HepG2 (cell line): ENCODE data around the gene EFS. TPM values are rescaled to one million over a fixed set of nuclear protein-coding genes. Genes with fewer than 3 reads are reported as not detected.

Experiments used
- ATAC-seq: fragments of 200-7000 bp; cut with Tn5 transposase; 3 replicates; pipeline ENCODE4 v1.9.1; 2020; ENCODE audit warnings: mild to moderate bottlenecking, moderate library complexity
- BruUV-seq: library from RNA; stranded (reverse); fragments of 400-500 nt; replicated peaks from 2 replicates; lab custom pipeline; 2021; lab: Mats Ljungman, UMichigan
- CTCF ChIA-PET: fragments of 300-600 bp; formaldehyde crosslinking; extraction: SDS; loops from one replicate; lab custom pipeline; 2021; ENCODE audit warnings: low total read pairs, inconsistent platforms, low intra/inter-chr PET ratio; lab: Yijun Ruan, JAX
- POLR2A ChIA-PET: fragments of 350-600 bp; sonication (Branson Sonifier 250); formaldehyde crosslinking; loops from one replicate; lab custom pipeline; 2020; ENCODE audit warnings: antibody characterized with exemption, inconsistent platforms; lab: Yijun Ruan, JAX
- DNase-seq: peaks from one replicate; pipeline ENCODE4 v3.0.0-alpha.2; 2015; ENCODE audit warnings: low spot score
- FAIRE-seq: peaks from 3 replicates; lab custom pipeline; 2011; peaks lifted over from hg19 to GRCh38; lab: Jason Lieb, UNC
- H2AFZ ChIP-seq: one replicate; pipeline ENCODE4 v1.6.1; 2011; ENCODE audit warnings: low read length, inconsistent platforms
- H3K27ac ChIP-seq: fragments of 300-600 bp; 3 replicates; pipeline ENCODE4 v1.8.0; 2011; ENCODE audit warnings: mixed run types, mild to moderate bottlenecking, mixed read lengths, low read length, inconsistent platforms; ENCODE audit not compliant: insufficient read depth; ENCODE audit errors: extremely low read length
- H3K27me3 ChIP-seq, 2 experiments: fragments of 200-600 bp in 1 of 2; 2 replicates in 1 of 2; 3 replicates in 1 of 2; pipeline versions ENCODE4 v1.6.0 to v1.8.0; 2011; ENCODE audit warnings: low read length in 2 of 2, mild to moderate bottlenecking in 2 of 2, moderate library complexity in 2 of 2, inconsistent platforms in 1 of 2; ENCODE audit not compliant: insufficient read depth in 2 of 2, control insufficient read depth in 1 of 2
- H3K36me3 ChIP-seq, 2 experiments: fragments of 200-600 bp in 1 of 2; replicated peaks in 1 of 2; 2 replicates in 1 of 2; 3 replicates in 1 of 2; pipeline versions ENCODE4 v1.5.1 to v1.8.0; 2011; ENCODE audit warnings: low read length in 2 of 2, inconsistent platforms in 1 of 2; ENCODE audit not compliant: insufficient read depth in 2 of 2, control insufficient read depth in 1 of 2
- H3K4me1 ChIP-seq: 2 replicates; pipeline ENCODE4 v1.5.1; 2012; ENCODE audit warnings: low read length, inconsistent platforms; ENCODE audit not compliant: insufficient read depth
- H3K4me2 ChIP-seq: 2 replicates; pipeline ENCODE4 v1.6.0; 2011; ENCODE audit warnings: low read depth, low read length, inconsistent platforms
- H3K4me3 ChIP-seq, 3 experiments: fragments of 200-600 bp in 1 of 3; sonication (generic), shearing (Covaris generic) in 1 of 3; replicated peaks in 1 of 3; 2 replicates each; pipeline ENCODE4 v1.5.1; 2011 to 2016; ENCODE audit warnings: low read length in 3 of 3, inconsistent platforms in 2 of 3, low read depth in 2 of 3, mild to moderate bottlenecking in 2 of 3, control low read depth in 1 of 3, mixed read lengths in 1 of 3; ENCODE audit not compliant: insufficient read depth in 1 of 3
- H3K79me2 ChIP-seq: one replicate; pipeline ENCODE4 v1.6.1; 2011; ENCODE audit warnings: low read length, inconsistent platforms; ENCODE audit not compliant: insufficient read depth
- H3K9ac ChIP-seq: 2 replicates; pipeline ENCODE4 v1.6.0; 2011; ENCODE audit warnings: mild to moderate bottlenecking, low read depth, low read length, inconsistent platforms; ENCODE audit not compliant: insufficient read depth
- H3K9me3 ChIP-seq: 2 replicates; pipeline ENCODE4 v1.5.1; 2012; ENCODE audit warnings: mild to moderate bottlenecking, low read length
- H4K20me1 ChIP-seq: 2 replicates; pipeline ENCODE4 v1.6.0; 2011; ENCODE audit warnings: inconsistent platforms, mild to moderate bottlenecking, low read length, moderate library complexity; ENCODE audit not compliant: insufficient read depth
- ELK4 ChIP-seq: sonication (generic); formaldehyde crosslinking; IDR thresholded peaks from 2 replicates; pipeline ENCODE4 v1.9.0; 2021; ENCODE audit warnings: missing genetic modification reagents, borderline replicate concordance
- KAT2B ChIP-seq: fragments of 150-350 bp; IDR thresholded peaks from 2 replicates; pipeline ENCODE4 v1.6.1; 2014; ENCODE audit warnings: low read depth, low read length, borderline replicate concordance
- NFIC ChIP-seq: IDR thresholded peaks from 2 replicates; pipeline ENCODE4 v1.6.1; 2012; ENCODE audit warnings: mild to moderate bottlenecking, low read length, inconsistent platforms
- PCBP2 ChIP-seq: fragments of 200-400 bp; formaldehyde crosslinking; optimal IDR thresholded peaks from 2 replicates; pipeline ENCODE3; 2018; ENCODE audit warnings: low read length, low read depth; ENCODE audit not compliant: poor library complexity, severe bottlenecking
- ZBTB2 ChIP-seq: sonication (generic); formaldehyde crosslinking; IDR thresholded peaks from 2 replicates; pipeline ENCODE4 v1.8.0; 2022; ENCODE audit warnings: low read depth, missing genetic modification reagents
- ZBTB3 ChIP-seq: sonication (generic); formaldehyde crosslinking; IDR thresholded peaks from 2 replicates; pipeline ENCODE4 v1.4.0; 2020; ENCODE audit warnings: low read depth, mild to moderate bottlenecking, moderate library complexity, missing genetic modification reagents, borderline replicate concordance
- ZBTB40 ChIP-seq, 2 experiments: fragments of 450-650 bp in 1 of 2; sonication (generic) in 1 of 2; formaldehyde crosslinking in 1 of 2; IDR thresholded peaks; 2 replicates each; pipeline versions ENCODE4 v1.6.1 to v1.8.0; 2016 to 2022; ENCODE audit warnings: antibody characterized with exemption in 1 of 2, mild to moderate bottlenecking in 1 of 2, missing genetic modification reagents in 1 of 2
- ZFP1 ChIP-seq: IDR thresholded peaks from 2 replicates; pipeline ENCODE4 v1.6.1; 2016
- ZNF335 ChIP-seq: sonication (generic); formaldehyde crosslinking; IDR thresholded peaks from 2 replicates; pipeline ENCODE4 v1.4.0; 2020; ENCODE audit warnings: missing genetic modification reagents
- ZNF782 ChIP-seq: sonication (generic); formaldehyde crosslinking; IDR thresholded peaks from 2 replicates; pipeline ENCODE4 v1.4.0; 2020; ENCODE audit warnings: missing genetic modification reagents, mild to moderate bottlenecking, borderline replicate concordance
- WGBS: methylation state at CpG from one replicate; pipeline ENCODE4 v1.1.6; 2017; ENCODE audit warnings: low lambda C conversion rate; 5-methylcytosine and 5-hydroxymethylcytosine counted together
- in situ Hi-C: cut with HindIII; loops from 2 replicates; pipeline ENCODE4 v1.10.0; 2017; ENCODE audit warnings: low pct_unique_long_range_greater_than_20kb; ENCODE audit not compliant: extremely low pct_ligation_motif_present
- intact Hi-C: fragments of 100-400 bp; cut with micrococcal nuclease; formaldehyde crosslinking; loops from one replicate; pipeline ENCODE4 v1.10.0; 2022; ENCODE audit not compliant: unreplicated experiment
- polyA plus RNA-seq, 8 experiments: library from polyadenylated mRNA; depleted of rRNA in 3 of 8; stranded (reverse) in 7 of 8; unstranded in 1 of 8; fragments of >200 nt; fragmentation: Illumina TruSeq in 4 of 8; extraction: Trizol in 4 of 8; gene quantifications; 2 replicates each; pipeline versions ENCODE4 v1.2.1 to v1.2.3, GENCODE V29; 2011 to 2016; ENCODE audit warnings: low read depth in 4 of 8, missing spikeins in 1 of 8, mixed read lengths in 1 of 8; ENCODE audit not compliant: insufficient read depth in 1 of 8
- total RNA-seq, 5 experiments: library from RNA; depleted of rRNA; stranded (reverse); fragments of >200 nt; fragmentation: Illumina TruSeq; extraction: Trizol; gene quantifications; 2 replicates each; pipeline ENCODE4 v1.2.3, GENCODE V29; 2016; ENCODE audit warnings: low read depth in 1 of 5

EFS gene
- total and polyA plus RNA-seq, 2 of the 13 experiments (the other 11 are each of a cell fraction or from before 2014, with no cell fraction given): not detected

GRCh38 chr14:23375527-23376251 lies 10.7 kb upstream of the EFS start (continued):
- TF ChIP-seq ZBTB40 (IDR thresholded peaks at IDR 0.05): no peak
- no peak for TF ChIP-seq ZBTB40 (CRISPR knock-in tag; IDR thresholded peaks at IDR 0.05)

- ChIA-PET CTCF (no interaction called here), POLR2A (no interaction called here)
- BruUV-seq: no TSS peak
- H3K9ac ChIP-seq: no peak overlapping the region
- H4K20me1 ChIP-seq: no peaks in the 10 kb centered on the region
- ATAC-seq (no peak), FAIRE-seq (no peak), DNase-seq (no peak)
- no peak overlapping the region for H2AFZ ChIP-seq
- H3K27ac ChIP-seq: no peak overlapping the region
- H3K36me3 ChIP-seq: no peaks in the 10 kb centered on the region
- 10% methylated on average over 3 of the region's 3 CpGs for WGBS
- no peaks in the 10 kb centered on the region for H3K4me1 ChIP-seq
- in situ Hi-C loops: no loop called here
- no peaks in the 10 kb centered on the region for H3K9me3 ChIP-seq
- H3K79me2 ChIP-seq: no peaks in the 10 kb centered on the region
- no peak overlapping the region for H3K4me2 ChIP-seq
- H3K4me3 ChIP-seq: no peak overlapping the region
- intact Hi-C loops: no loop called here
- peaks cover 27 to 91% of the 10 kb centered on the region in 2 experiments for H3K27me3 ChIP-seq
- TF ChIP-seq ZNF335 (CRISPR knock-in tag) (no peak), ZFP1 (CRISPR knock-in tag) (no peak), ZBTB2 (CRISPR knock-in tag) (no peak), ELK4 (CRISPR knock-in tag) (no peak), KAT2B (no peak), PCBP2 (no peak), ZNF782 (CRISPR knock-in tag) (no peak), ZBTB3 (CRISPR knock-in tag) (no peak), NFIC (no peak)
Observed at GRCh38 chr14:23373041-23373440, 8.1 kb upstream of the EFS start.
